AG10803 (cell line): ENCODE data around the gene ATP1A4.

Experiments
- DNase-seq: peaks from one replicate; pipeline ENCODE4 v3.0.0; 2010; ENCODE audit warnings: low read depth
- H3K4me3 ChIP-seq: 2 replicates; pipeline ENCODE4 v1.5.1; 2011; ENCODE audit warnings: mild to moderate bottlenecking, low read length, control low read depth
- CTCF ChIP-seq: conservative IDR thresholded peaks from 2 replicates; pipeline ENCODE4 v1.5.1; 2011; ENCODE audit warnings: mild to moderate bottlenecking, low read length, control low read depth, inconsistent platforms

The ATP1A4 gene

DNA sequence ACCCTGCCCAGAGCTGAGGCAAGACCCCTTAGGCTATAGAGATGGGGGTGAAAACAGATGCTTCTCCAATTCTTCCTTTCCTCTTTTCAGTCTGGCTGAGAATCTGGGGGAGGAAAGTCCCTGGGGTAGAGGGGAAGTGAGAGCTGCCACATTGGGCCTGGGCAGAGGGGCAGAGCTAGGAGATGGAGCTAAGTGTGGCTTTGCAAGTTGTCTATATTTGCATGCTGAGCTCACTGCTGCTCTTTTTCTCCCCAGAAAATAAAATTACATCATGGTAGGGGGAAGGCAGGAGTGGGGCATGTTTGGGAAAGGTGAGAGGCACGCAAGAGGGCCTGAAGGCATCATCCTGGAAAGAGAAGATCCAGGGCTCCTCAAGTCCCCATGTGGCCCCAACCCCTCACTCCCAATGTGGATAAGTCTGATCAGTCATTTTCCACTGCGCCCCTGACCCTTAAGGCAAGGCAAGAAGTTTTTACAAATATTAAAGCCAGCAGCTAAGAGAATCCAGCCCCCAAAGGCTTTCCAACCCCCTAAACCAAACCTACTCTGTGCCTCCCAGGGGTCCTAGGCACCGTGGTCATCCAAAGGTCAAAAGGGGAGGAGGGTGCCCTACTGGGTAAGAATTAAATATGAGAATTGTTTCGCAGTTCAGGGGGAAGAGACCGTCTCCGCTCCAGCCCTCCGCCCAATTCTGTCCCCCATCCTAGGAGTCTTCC, 53.3 kb downstream of the ATP1A4 start:
- peak overlapping the region; percentile 58 for H3K4me3 ChIP-seq
- TF ChIP-seq CTCF = no peak
- peak; percentile 37 for DNase-seq

DNA sequence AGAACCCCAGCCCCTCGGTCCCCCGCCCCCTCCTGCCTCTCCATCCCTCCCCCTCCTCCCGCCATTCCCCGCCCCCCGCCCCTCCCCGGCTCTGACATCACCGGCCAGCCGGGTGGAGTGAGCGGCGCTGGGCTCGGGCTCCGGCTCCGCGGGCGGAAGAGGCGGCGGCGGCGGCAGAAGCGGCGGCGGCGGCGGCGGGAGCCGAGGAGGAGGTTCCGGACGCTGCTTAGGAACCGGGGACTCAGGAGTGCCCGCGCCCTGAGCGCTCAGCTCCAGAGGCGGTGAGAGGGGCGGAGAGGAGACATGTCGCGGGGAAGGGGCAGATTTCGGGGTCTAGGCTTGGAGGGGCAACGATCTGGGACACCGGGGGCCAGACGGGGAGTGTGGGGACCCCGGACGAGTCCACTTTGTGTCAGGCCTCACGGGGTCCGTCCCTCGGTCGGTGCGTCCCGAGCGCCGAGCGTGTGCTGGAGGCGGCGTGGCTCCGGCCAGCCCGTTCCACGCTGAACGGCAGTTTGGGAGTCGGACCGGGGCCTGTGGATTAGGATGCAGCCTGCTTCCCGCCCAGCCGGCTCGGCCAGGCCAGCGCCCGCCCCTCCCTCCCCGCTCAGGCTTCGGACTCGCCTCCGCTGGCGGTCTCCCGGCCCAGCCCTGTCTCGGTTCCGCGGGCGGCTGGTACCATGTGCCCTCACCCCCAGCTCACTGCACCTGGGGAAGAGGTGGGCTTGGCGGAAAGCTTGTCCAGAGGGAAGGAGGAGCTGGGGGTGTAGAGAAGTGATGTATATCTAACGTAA, 54.0 kb downstream of the ATP1A4 start, which contains the start of gene PEA15:
TSS of gene PEA15 (plus strand) at position 143 of the 794 bp plus-strand sequence. CDS start 6,161 bp downstream, outside the sequence.
- peak within 1 kb of the TSS; percentile 93 for H3K4me3 ChIP-seq
- TF ChIP-seq CTCF = no peak
- peak; percentile 62 for DNase-seq

- peak overlapping the region; percentile 93 for H3K4me3 ChIP-seq
- TF ChIP-seq CTCF = no peak
- peak; percentile 67 for DNase-seq
These were observed 54.6 kb downstream of the ATP1A4 start for GRCh38 chr1:160206036-160206389.

GRCh38 chr1:160206421-160207117, 55.2 kb downstream of the ATP1A4 start:
- no peak for TF ChIP-seq CTCF
- peak overlapping the region; percentile 93 for H3K4me3 ChIP-seq
- peak; percentile 92 for DNase-seq

DNA sequence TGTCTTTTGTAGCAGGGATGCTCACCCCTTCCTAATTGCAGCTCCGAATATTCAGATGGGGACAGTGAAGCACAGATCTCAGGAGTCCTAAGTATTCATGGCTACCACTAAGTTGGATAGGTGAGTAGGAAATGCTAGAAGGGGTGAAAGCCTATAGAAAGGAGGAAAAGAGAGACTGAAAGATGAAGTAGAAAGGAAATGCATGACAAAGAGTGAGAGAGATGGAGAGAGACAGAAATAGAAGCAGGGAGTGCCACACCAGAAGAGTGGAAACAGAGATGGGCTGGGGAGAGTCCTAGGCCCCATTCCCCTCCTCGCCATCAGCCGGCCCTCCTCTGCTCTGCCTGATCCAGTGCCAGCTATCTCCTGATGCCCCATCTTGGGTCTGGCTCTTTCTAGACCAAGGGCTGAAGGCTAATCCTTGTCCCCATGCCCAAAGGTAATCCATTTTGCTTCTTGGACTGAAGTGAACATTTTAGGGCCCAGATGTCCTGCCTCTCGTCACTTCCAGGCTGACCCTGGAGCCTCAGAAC, 55.8 kb downstream of the ATP1A4 start:
- DNase-seq = no peak
- TF ChIP-seq CTCF = no peak
- peak overlapping the region; percentile 93 for H3K4me3 ChIP-seq

DNA sequence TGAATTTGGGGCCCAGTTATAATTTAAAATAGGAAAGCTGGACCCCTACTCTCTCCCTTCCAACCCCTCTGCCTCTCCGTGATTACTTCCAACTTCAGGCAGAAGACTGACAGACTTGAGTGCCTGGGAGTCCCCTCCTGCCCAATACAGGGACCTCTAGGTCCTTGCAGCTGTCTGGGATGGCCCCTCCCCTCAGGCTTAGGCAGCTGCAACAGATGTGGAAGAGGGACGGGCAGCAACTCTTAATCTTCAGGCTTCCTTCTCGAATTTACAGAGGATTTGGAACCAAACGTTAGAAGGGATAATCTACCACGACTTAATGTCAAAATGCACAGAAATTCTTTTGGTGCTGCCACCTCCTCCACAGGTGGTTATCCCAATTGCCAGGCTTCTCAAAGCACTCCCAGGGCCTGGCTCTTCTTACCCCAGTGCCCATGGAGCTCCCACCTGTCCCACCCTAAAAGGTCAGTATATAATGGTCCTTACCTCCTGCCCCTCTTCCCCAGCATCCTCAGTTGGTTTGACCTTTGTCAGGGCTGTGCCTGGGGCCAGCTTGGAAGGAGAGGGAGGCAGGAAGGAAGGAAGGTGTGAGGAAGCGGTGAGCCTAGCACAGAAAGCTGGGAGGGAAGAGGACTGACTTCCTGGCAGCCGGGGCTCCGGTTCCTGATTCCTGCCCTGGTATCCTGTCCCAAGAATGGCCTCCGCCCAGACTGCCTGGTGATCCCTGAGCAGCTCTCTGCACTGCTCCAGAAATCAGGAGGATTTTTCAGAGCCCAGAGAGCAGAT, 56.6 kb downstream of the ATP1A4 start:
- H3K4me3 ChIP-seq = peak overlapping the region; percentile 27

More for the DNA sequence above, 56.6 kb downstream of the ATP1A4 start:
- no peak for TF ChIP-seq CTCF
- DNase-seq = no peak
